T47D (cell line): ENCODE results near the gene RAB11FIP5.
"Not testable (repeated sequence)": the region's sequence is repeated elsewhere in the genome, so short reads cannot be mapped to it uniquely, and the experiment has no call there.

Experiments used
- DNase-seq, 2 experiments: peaks; one replicate each; pipeline versions ENCODE4 v3.0.0 to v3.0.0-alpha.2; 2011 to 2012; ENCODE audit warnings: low read depth in 1 of 2, low spot score in 1 of 2
- JUND ChIP-seq: IDR thresholded peaks from 2 replicates; pipeline ENCODE4 v1.6.1; 2012; ENCODE audit warnings: low read depth
- in situ Hi-C: cut with HindIII; loops from 2 replicates; pipeline ENCODE4 v1.10.0; 2016; ENCODE audit warnings: low sequenced_read_pairs, low pct_unique_long_range_greater_than_20kb

RAB11FIP5 gene

DNA sequence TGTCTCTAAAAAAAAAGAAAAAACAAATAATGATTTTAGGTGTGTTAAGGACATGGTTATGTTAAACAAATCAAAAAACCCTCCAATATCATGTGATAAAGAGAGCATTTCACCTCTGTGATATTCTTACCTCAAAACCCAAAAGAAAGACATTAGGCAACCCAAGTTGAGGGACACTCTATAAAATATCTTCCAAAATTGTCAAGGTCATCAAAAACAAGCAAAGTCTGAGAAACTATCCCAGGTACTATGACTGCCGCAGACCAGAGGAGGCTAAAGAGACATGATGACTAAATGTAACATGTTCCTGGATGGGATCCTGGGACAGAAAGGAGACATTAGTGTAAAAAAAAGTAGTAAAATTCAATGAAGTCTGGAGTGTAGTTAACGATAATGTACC lies 45.7 kb downstream of the RAB11FIP5 start:
- in situ Hi-C loops = no loop called here
- TF ChIP-seq JUND = no peak
- no peak for DNase-seq

DNA sequence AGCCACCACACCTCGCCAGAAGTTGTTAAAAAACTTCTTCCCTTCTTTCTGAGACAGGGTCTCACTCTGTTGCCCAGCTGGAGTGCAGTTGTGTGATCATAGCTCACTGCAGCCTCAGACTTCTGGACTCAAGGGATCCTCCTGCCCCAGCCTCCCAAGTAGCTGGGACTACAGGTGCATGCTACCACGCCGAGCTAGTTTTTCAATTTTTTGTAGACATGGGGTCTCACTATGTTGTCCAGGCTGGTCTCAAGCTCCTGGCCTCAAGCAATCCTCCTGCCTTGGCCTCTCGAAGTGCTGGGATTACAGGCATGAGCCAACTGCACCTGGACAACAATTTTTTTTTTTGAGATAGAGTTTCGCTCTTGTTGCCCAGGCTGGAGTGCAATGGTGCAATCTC lies 47.7 kb downstream of the RAB11FIP5 start:
- DNase-seq, in situ Hi-C loops: not testable (repeated sequence)

- no peak for DNase-seq
- no peak for TF ChIP-seq JUND
- in situ Hi-C loops = no loop called here
These were observed 48.6 kb downstream of the RAB11FIP5 start for GRCh38 chr2:73063909-73064875.

- in situ Hi-C loops = no loop called here
- no peak for DNase-seq
These were observed 49.3 kb downstream of the RAB11FIP5 start for GRCh38 chr2:73063472-73063871.

DNA sequence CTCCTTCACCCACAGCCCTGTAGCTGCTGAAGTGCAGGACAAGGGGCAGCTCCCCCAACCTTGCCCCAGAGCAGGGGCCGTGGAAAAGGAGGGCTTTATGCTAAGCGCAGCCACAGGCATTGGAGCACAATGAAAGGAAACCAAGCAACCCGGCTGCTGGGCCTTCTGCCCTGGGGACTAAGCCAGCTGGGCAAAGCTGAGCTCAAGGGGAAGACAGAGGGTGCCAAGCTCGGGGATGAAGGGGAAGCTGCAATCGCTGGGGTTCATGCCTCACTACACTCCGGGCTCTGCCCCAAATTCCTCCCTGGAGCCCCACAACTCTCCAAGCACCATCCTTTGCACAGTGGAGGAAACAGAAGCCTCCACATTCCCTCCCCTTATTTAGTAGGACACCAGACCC lies 53.6 kb downstream of the RAB11FIP5 start:
- no peak for TF ChIP-seq JUND

More at GRCh38 chr2:73063472-73063871, 49.3 kb downstream of the RAB11FIP5 start:
- no peak for TF ChIP-seq JUND

DNA sequence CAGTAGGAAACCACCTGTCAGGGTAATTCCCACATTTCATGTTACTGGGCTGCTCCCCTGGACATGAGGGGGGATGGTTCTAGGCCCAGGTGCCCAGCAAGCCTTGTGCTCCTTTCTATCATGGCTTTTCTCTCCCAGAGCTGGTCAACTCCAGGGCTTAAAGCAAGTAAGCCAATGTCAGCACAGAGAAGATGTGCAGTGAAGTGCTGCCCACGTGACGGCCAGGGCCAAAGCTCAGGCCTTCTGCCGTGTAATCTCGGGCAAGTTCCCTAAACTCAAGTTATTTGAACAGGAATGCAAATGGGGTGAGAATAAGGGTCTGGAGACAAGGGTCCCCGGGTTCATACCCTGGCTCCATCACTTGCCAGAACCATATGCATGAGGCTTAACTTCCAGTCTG lies 57.8 kb downstream of the RAB11FIP5 start:
- no peak for TF ChIP-seq JUND
- DNase-seq = no peak
- in situ Hi-C loops = no loop called here

More for the DNA sequence above, 53.6 kb downstream of the RAB11FIP5 start:
- in situ Hi-C loops = no loop called here
- DNase-seq = no peak

GRCh38 chr2:73053316-73054114 lies 59.2 kb downstream of the RAB11FIP5 start:
- in situ Hi-C loops = no loop called here
- no peak for TF ChIP-seq JUND
- no peak for DNase-seq

- DNase-seq = no peak
- in situ Hi-C loops = no loop called here
- TF ChIP-seq JUND = no peak
These were observed 62.6 kb downstream of the RAB11FIP5 start for GRCh38 chr2:73050121-73050545.

DNA sequence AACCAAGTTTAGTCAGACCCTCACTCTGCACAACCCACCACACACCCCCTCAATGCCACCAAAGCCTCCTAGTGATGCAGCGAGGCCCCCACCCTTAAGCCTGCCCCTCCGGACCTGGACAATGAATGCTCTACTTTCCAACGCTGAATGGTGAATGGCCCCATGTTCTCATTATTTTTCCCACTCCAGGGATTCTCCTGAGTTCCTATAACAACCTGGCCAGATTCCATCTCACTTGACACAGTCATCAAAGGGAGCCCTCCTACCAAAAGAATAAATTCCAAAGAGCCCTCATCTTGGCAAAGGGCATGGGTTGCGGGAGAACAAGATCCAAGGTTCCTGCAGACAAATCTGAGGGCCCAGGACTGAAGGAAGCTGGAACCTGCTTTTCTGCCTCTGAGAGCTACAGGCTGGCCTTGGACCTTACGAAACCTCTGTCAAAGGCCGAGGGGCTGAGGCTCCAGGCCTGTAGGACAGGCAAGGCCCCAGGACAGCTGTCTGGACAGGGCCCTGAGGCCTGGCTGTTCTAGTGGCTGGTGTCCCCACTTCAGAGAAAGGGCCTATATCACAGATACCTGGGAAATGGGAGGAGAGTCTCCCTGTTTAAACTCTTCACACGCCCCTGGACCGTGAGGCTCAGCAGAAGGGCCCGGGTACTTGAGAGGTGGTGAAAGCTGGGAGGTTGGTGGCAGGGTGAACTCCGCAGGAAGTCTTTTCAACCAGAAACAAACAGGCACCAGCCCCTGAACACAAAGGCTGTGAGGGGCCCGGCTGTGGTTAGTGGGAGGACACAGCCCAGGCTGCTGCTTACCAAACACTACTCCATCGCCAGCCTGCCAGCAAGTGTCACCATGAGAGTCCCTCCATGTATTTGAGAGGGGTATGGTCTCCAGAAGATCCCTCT lies 68.6 kb downstream of the RAB11FIP5 start:
- no peak for DNase-seq
- in situ Hi-C loops = no loop called here
- TF ChIP-seq JUND = no peak

- DNase-seq = no peak
- no peak for TF ChIP-seq JUND
- in situ Hi-C loops = no loop called here
These were observed 69.5 kb downstream of the RAB11FIP5 start for GRCh38 chr2:73043276-73043675.

- in situ Hi-C loops = no loop called here
- peak in 1 of 2 experiments; percentile 12 for DNase-seq
These were observed 74.7 kb downstream of the RAB11FIP5 start for GRCh38 chr2:73037947-73038585.

More at GRCh38 chr2:73037947-73038585, 74.7 kb downstream of the RAB11FIP5 start:
- no peak for TF ChIP-seq JUND
